Endometrial microvascular endothelial cells (primary cell): ENCODE results near the gene TMEM225B. TPM values are rescaled to one million over a fixed set of nuclear protein-coding genes. Genes with fewer than 3 reads are reported as not detected.
"Not testable (repeated sequence)": the region's sequence is repeated elsewhere in the genome, so short reads cannot be mapped to it uniquely, and the experiment has no call there.

Experiments
- in situ Hi-C: cut with HindIII; loops from 2 replicates; pipeline ENCODE4 v1.10.0; 2017; ENCODE audit warnings: low sequenced_read_pairs, low pct_unique_long_range_greater_than_20kb; ENCODE audit errors: inconsistent ontology term
- total RNA-seq: library from RNA; depleted of rRNA; stranded (reverse); fragments of >200 nt; gene quantifications from one replicate; pipeline ENCODE4 v1.2.3, GENCODE V29; 2015; ENCODE audit errors: inconsistent ontology term

The TMEM225B gene
- total RNA-seq, 1 donor from 2014 or later: not detected

DNA sequence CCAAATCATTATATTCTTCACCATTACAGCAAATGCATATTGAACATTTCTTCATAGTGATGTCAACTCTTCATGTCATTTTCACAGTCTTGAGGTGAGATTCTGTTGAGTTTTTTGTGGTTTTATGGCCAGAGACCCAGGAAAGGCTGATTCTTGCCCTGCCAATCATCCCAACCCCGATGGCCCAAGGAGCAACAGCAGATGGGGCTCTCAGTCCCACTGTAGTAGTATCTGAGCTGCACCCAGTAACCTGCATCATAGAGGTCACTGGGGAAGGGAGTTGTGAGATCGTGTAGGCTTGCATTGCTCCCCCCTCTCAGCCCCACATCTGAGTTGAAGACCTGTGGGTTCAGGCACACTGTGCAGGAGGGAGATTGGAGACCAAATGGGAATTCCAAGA, 45.4 kb downstream of the TMEM225B start:
- in situ Hi-C loops: no loop called here

DNA sequence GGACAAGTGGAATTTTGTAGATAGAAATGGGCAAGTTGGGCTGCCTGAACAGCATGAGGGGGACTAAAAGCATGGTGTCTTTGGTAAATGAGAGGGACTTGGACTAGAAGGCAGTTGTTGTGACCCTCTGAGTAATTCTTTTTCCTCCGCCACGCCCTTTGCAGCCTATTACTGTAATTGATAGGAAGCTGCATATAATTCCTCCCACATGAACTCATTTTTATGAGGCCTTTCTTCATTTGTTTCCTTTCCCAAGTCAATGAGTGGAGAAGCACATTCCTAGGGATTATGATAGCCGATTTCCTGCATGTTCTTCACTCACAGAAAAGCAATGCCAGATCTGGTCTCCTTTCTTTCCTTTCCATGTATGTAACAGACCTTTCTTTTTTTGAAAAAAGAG, 46.4 kb downstream of the TMEM225B start:
- in situ Hi-C loops: no loop called here

DNA sequence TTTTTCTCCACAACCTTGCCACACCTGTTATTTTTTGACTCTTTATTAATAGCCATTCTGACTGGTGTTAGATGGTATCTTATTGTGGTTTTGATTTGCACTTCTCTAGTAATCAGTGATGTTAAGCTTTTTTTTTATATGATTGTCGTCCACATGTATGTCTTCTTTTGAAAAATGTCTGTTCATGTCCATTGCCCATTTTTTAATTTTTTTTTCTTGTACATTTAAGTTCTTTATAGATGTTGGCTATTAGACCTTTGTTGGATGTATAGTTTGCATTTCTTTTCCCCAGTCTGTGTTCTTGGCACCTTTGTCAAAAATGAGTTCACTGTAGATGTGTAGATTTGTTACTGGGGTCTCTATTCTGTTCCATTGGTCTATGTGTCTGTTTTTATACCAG, 47.5 kb downstream of the TMEM225B start:
- in situ Hi-C loops: no loop called here

GRCh38 chr7:99648843-99649242, 50.8 kb downstream of the TMEM225B start:
- in situ Hi-C loops: no loop called here

DNA sequence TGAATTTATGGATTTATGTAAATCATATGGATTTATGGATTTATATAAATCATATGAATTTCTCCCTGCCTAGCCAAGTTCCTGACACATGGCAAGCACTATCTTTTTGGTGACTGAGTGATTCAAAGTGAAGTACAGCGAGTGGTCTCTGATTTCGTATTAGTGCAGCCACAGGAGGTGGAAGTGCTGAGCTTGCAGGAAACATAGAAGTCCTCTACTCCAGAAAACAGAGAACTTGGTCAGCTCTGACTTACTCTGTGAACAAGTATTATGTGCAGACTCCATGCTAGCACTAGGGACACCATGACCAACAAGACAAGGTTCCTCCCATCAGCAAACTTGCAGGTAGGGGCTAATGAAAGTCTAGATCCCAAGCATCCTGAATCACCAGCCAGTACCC, 53.2 kb downstream of the TMEM225B start:
- in situ Hi-C loops: no loop called here

DNA sequence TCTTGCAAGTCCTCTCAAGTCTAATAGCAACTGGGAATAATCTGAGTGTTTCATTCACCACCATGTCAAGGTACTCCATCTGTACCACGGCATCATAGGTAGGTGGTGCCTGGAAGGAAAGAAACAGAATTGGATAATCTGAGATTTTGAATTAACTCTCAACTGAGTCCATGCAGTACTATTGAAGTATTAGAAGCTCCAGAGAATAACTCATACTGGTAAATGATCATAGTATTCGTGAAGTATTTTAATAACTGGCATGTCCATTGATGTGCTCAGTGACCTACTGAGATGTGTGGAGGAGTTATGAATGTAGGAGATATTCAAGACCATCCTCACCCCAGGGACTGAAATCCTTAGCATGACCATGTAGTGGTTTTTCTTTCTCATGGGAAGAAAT, 54.6 kb downstream of the TMEM225B start:
- in situ Hi-C loops: no loop called here

GRCh38 chr7:99653269-99653668, 55.2 kb downstream of the TMEM225B start:
- in situ Hi-C loops: not testable (repeated sequence)

DNA sequence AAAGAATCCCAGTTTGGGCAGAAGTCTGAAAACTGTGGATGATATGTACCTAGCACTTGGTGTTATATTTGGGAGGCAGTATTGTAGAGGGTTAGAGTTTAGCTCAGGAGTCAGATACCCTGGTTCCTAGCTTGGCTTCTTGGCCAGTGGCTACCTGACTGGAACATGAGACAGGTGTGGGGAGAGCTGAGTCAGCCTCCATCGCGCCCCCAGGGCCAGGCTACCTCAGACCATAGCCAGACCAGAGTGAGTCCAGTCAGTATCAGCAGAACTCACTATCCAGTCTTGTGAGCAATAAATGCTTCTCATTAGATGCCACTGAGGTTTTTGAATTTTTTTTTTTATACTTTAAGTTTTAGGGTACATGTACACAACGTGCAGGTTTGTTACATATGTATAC, 55.7 kb downstream of the TMEM225B start:
- in situ Hi-C loops: no loop called here

DNA sequence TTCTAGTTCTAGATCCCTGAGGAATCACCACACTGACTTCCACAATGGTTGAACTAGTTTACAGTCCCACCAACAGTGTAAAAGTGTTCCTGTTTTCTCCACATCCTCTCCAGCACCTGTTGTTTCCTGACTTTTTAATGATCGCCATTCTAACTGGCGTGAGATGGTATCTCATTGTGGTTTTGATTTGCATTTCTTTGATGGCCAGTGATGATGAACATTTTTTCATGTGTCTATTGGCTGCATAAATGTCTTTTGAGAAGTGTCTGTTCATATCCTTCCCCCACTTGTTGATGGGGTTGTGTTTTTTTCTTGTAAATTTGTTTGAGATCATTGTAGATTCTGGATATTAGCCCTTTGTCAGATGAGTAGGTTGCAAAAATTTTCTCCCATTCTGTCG, 56.6 kb downstream of the TMEM225B start:
- in situ Hi-C loops: not testable (repeated sequence)

DNA sequence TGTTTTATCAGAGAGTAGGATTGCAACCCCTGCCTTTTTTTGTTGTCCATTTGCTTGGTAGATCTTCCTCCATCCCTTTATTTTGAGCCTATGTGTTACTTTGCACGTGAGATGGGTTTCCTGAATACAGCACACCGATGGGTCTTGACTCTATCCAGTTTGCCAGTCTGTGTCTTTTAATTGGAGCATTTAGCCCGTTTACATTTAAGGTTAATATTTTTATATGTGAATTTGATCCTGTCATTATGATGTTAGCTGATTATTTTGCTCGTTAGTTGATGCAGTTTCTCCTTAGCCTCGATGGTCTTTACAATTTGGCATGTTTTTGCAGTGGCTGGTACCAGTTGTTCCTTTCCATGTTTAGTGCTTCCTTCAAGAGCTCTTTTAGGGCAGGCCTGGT, 59.8 kb downstream of the TMEM225B start:
- in situ Hi-C loops: not testable (repeated sequence)

Other genes with a start within 250 kb of the TMEM225B start
- gene ARPC1B, start 223.5 kb upstream of the TMEM225B start, total RNA-seq: 453 TPM
- 147 TPM for gene PDAP1, start 189.7 kb upstream of the TMEM225B start, total RNA-seq
- gene BUD31, start 189.3 kb upstream of the TMEM225B start, total RNA-seq: 85.7 TPM
- gene PTCD1, start 159.5 kb upstream of the TMEM225B start, total RNA-seq: 3.0 TPM
- 25.1 TPM for gene CPSF4, start 159.3 kb upstream of the TMEM225B start, total RNA-seq
- gene ATP5MF, start 132.1 kb upstream of the TMEM225B start, total RNA-seq: 4,245 TPM
- 3.3 TPM for gene ZNF789, start 125.4 kb upstream of the TMEM225B start, total RNA-seq
- 28.1 TPM for gene ZNF394, start 98.0 kb upstream of the TMEM225B start, total RNA-seq
- gene ZKSCAN5, start 93.6 kb upstream of the TMEM225B start, total RNA-seq: 8.5 TPM
- gene FAM200A, start 46.2 kb upstream of the TMEM225B start, total RNA-seq: 3.9 TPM
- gene ZNF655, start 39.6 kb upstream of the TMEM225B start, total RNA-seq: 17.9 TPM
- gene ZSCAN25, start 18.7 kb downstream of the TMEM225B start, total RNA-seq: 17.3 TPM
- gene CYP3A5, start 81.7 kb downstream of the TMEM225B start, total RNA-seq: not detected
- not detected for gene CYP3A7, start 136.9 kb downstream of the TMEM225B start, total RNA-seq
- gene CYP3A4, start 185.9 kb downstream of the TMEM225B start, total RNA-seq: not detected
- gene CYP3A43, start 229.7 kb downstream of the TMEM225B start, total RNA-seq: not detected